Osteoblast (primary cell): ENCODE measurements around the gene SMG9. TPM values are rescaled to one million over a fixed set of nuclear protein-coding genes. Genes with fewer than 3 reads are reported as not detected.
"Not testable (repeated sequence)": the region's sequence is repeated elsewhere in the genome, so short reads cannot be mapped to it uniquely, and the experiment has no call there.

Experiments used
- DNase-seq: peaks from one replicate; pipeline ENCODE4 v3.0.0; 2011; ENCODE audit warnings: low spot score, mixed read lengths; ENCODE audit not compliant: insufficient read length; ENCODE audit errors: missing footprints
- H2AFZ ChIP-seq: 2 replicates; pipeline ENCODE4 v1.6.0; 2011; ENCODE audit warnings: mild to moderate bottlenecking, low read length
- H3K27ac ChIP-seq: 2 replicates; pipeline ENCODE4 v1.5.1; 2011; ENCODE audit warnings: mild to moderate bottlenecking, low read depth, low read length, moderate library complexity
- H3K27me3 ChIP-seq: 2 replicates; pipeline ENCODE4 v1.6.0; 2012; ENCODE audit warnings: mild to moderate bottlenecking, control low read depth, inconsistent platforms, low read length, moderate library complexity; ENCODE audit not compliant: insufficient read depth
- H3K36me3 ChIP-seq: 2 replicates; pipeline ENCODE4 v1.5.1; 2011; ENCODE audit warnings: mild to moderate bottlenecking, low read length, control low read depth, moderate library complexity; ENCODE audit not compliant: insufficient read depth
- H3K4me1 ChIP-seq: 2 replicates; pipeline ENCODE4 v1.5.1; 2011; ENCODE audit warnings: mild to moderate bottlenecking, low read length, control low read depth, moderate library complexity; ENCODE audit not compliant: insufficient read depth
- H3K4me2 ChIP-seq: 2 replicates; pipeline ENCODE4 v1.6.0; 2011; ENCODE audit warnings: mild to moderate bottlenecking, low read length; ENCODE audit not compliant: insufficient read depth
- H3K4me3 ChIP-seq: fragments of 200-600 bp; sonication (generic); 3 replicates; pipeline ENCODE4 v1.5.1; 2012; ENCODE audit warnings: mild to moderate bottlenecking, low read length, inconsistent platforms; ENCODE audit not compliant: insufficient read depth
- H3K79me2 ChIP-seq: 2 replicates; pipeline ENCODE4 v1.6.0; 2012; ENCODE audit warnings: mild to moderate bottlenecking, low read length, control low read depth, inconsistent platforms; ENCODE audit not compliant: insufficient read depth
- H3K9me3 ChIP-seq: 2 replicates; pipeline ENCODE4 v1.5.1; 2011; ENCODE audit warnings: low read depth, low read length, control low read depth
- H4K20me1 ChIP-seq: 2 replicates; pipeline ENCODE4 v1.6.0; 2012; ENCODE audit warnings: mild to moderate bottlenecking, low read length, control low read depth; ENCODE audit not compliant: insufficient read depth
- CTCF ChIP-seq: IDR thresholded peaks from 2 replicates; pipeline ENCODE4 v1.5.1; 2011; ENCODE audit warnings: mild to moderate bottlenecking, low read depth, low read length, moderate library complexity; ENCODE audit errors: extremely low read depth
- total RNA-seq: library from RNA; depleted of rRNA; stranded (reverse); fragments of >200 nt; gene quantifications from 2 replicates; pipeline ENCODE4 v1.2.3, GENCODE V29; 2012

The SMG9 gene
- total RNA-seq, 1 donor: 14.5 TPM

- no peak for TF ChIP-seq CTCF
- no peaks in the 10 kb centered on the region for H3K27me3 ChIP-seq
- no peak overlapping the region for H3K4me2 ChIP-seq
- no peak overlapping the region for H2AFZ ChIP-seq
- H3K27ac ChIP-seq: no peak overlapping the region
- H3K4me1 ChIP-seq: peaks cover 24% of the 10 kb centered on the region
- H4K20me1 ChIP-seq: no peaks in the 10 kb centered on the region
- peaks cover 33% of the 10 kb centered on the region for H3K79me2 ChIP-seq
- peaks cover 8% of the 10 kb centered on the region for H3K36me3 ChIP-seq
- no peaks in the 10 kb centered on the region for H3K9me3 ChIP-seq
- no peak overlapping the region for H3K4me3 ChIP-seq
- peak; percentile 65 for DNase-seq
Observed at GRCh38 chr19:43775299-43775890, 20.6 kb upstream of the SMG9 start.

- H3K27ac ChIP-seq, H3K4me3 ChIP-seq, H3K27me3 ChIP-seq, H4K20me1 ChIP-seq, H3K36me3 ChIP-seq, DNase-seq, H3K9me3 ChIP-seq: not testable (repeated sequence)
- Histone ChIP-seq H2AFZ (peak overlapping the region; percentile 20), H3K4me1 (peaks cover 21% of the 10 kb centered on the region), H3K79me2 (peaks cover 28% of the 10 kb centered on the region), H3K4me2 (peak overlapping the region; percentile 28)
Observed at GRCh38 chr19:43774940-43775258, 20.1 kb upstream of the SMG9 start.

- peak; percentile 90 for DNase-seq
- Histone ChIP-seq H3K27me3 (no peaks in the 10 kb centered on the region), H3K4me2 (peak overlapping the region; percentile 28), H3K36me3 (peaks cover 8% of the 10 kb centered on the region), H2AFZ (peak overlapping the region; percentile 20), H3K79me2 (peaks cover 23% of the 10 kb centered on the region), H4K20me1 (no peaks in the 10 kb centered on the region), H3K9me3 (no peaks in the 10 kb centered on the region), H3K4me1 (peaks cover 16% of the 10 kb centered on the region), H3K4me3 (no peak overlapping the region), H3K27ac (no peak overlapping the region)
- TF ChIP-seq CTCF: peak; percentile 53
Observed at GRCh38 chr19:43774103-43774939, 19.6 kb upstream of the SMG9 start.

- H3K36me3 ChIP-seq: peaks cover 8% of the 10 kb centered on the region
- peaks cover 17% of the 10 kb centered on the region for H3K79me2 ChIP-seq
- H3K27ac ChIP-seq: no peak overlapping the region
- peak; percentile 74 for DNase-seq
- no peaks in the 10 kb centered on the region for H3K27me3 ChIP-seq
- no peak overlapping the region for H2AFZ ChIP-seq
- H3K4me3 ChIP-seq: no peak overlapping the region
- no peak for TF ChIP-seq CTCF
- H3K4me1 ChIP-seq: peaks cover 14% of the 10 kb centered on the region
- no peaks in the 10 kb centered on the region for H4K20me1 ChIP-seq
- no peaks in the 10 kb centered on the region for H3K9me3 ChIP-seq
- no peak overlapping the region for H3K4me2 ChIP-seq
Observed at GRCh38 chr19:43773725-43774102, 19.0 kb upstream of the SMG9 start.
